HG03196 (cell line): ENCODE measurements around the gene CMTM4.
"Not testable (repeated sequence)": the region's sequence is repeated elsewhere in the genome, so short reads cannot be mapped to it uniquely, and the experiment has no call there.

Experiments
- ATAC-seq: cut with Tn5 transposase; IDR thresholded peaks from one replicate; pipeline ENCODE4 v1.9.1; 2021; ENCODE audit not compliant: unreplicated experiment

Gene CMTM4

GRCh38 chr16:66705790-66706505, 9.4 kb upstream of the CMTM4 start:
- no peak for ATAC-seq

GRCh38 chr16:66703406-66704215, 7.1 kb upstream of the CMTM4 start:
- no peak for ATAC-seq

GRCh38 chr16:66701516-66701915, 5.0 kb upstream of the CMTM4 start:
- ATAC-seq: no peak

GRCh38 chr16:66701026-66701425, 4.5 kb upstream of the CMTM4 start:
- no peak for ATAC-seq

- no peak for ATAC-seq
Observed at GRCh38 chr16:66699898-66700297, 3.4 kb upstream of the CMTM4 start.

- ATAC-seq: no peak
Observed at GRCh38 chr16:66698046-66698445, 1.5 kb upstream of the CMTM4 start.

- peak; percentile 28 for ATAC-seq
Observed at GRCh38 chr16:66695935-66696668, 441 bp downstream of the CMTM4 start.

- no peak for ATAC-seq
Observed at GRCh38 chr16:66695471-66695934, 1.0 kb downstream of the CMTM4 start.

- ATAC-seq: no peak
Observed at GRCh38 chr16:66693149-66693548, 3.4 kb downstream of the CMTM4 start.

GRCh38 chr16:66692341-66692740, 4.2 kb downstream of the CMTM4 start:
- ATAC-seq: no peak

- ATAC-seq: no peak
Observed at GRCh38 chr16:66691234-66691633, 5.3 kb downstream of the CMTM4 start.

GRCh38 chr16:66690106-66690847, 6.3 kb downstream of the CMTM4 start:
- no peak for ATAC-seq

- ATAC-seq: no peak
Observed at GRCh38 chr16:66689282-66689681, 7.3 kb downstream of the CMTM4 start.

- no peak for ATAC-seq
Observed at GRCh38 chr16:66687906-66688625, 8.5 kb downstream of the CMTM4 start.

- ATAC-seq: not testable (repeated sequence)
Observed at GRCh38 chr16:66685501-66686115, 10.9 kb downstream of the CMTM4 start.

- ATAC-seq: no peak
Observed at GRCh38 chr16:66682271-66682670, 14.3 kb downstream of the CMTM4 start.

GRCh38 chr16:66681676-66682075, 14.9 kb downstream of the CMTM4 start:
- no peak for ATAC-seq

- no peak for ATAC-seq
Observed at GRCh38 chr16:66678337-66678736, 18.2 kb downstream of the CMTM4 start.

- ATAC-seq: no peak
Observed at GRCh38 chr16:66677836-66678235, 18.7 kb downstream of the CMTM4 start.

GRCh38 chr16:66677179-66677578, 19.4 kb downstream of the CMTM4 start:
- no peak for ATAC-seq
